Muscle of leg (tissue), 11 donors: ENCODE data around the gene APC. TPM values are rescaled to one million over a fixed set of nuclear protein-coding genes. Genes with fewer than 3 reads are reported as not detected.
"Not testable (repeated sequence)": the region's sequence is repeated elsewhere in the genome, so short reads cannot be mapped to it uniquely, and the experiment has no call there.

ENCODE experiments used
- DNase-seq: peaks from one replicate; pipeline ENCODE4 v3.0.0; 2013
- H3K27ac ChIP-seq: one replicate; pipeline ENCODE4 v1.5.1; 2013; ENCODE audit warnings: mild to moderate bottlenecking, low read length, control low read depth
- H3K27me3 ChIP-seq: one replicate; pipeline ENCODE4 v1.6.1; 2013; ENCODE audit warnings: low read length; ENCODE audit not compliant: control insufficient read depth, insufficient read depth
- H3K36me3 ChIP-seq: one replicate; pipeline ENCODE4 v1.6.1; 2013; ENCODE audit warnings: low read length; ENCODE audit not compliant: control insufficient read depth, insufficient read depth
- H3K4me1 ChIP-seq: one replicate; pipeline ENCODE4 v1.6.1; 2013; ENCODE audit warnings: low read length; ENCODE audit not compliant: control insufficient read depth, insufficient read depth
- H3K4me3 ChIP-seq: one replicate; pipeline ENCODE4 v1.5.1; 2013; ENCODE audit warnings: low read length, control low read depth
- H3K9me3 ChIP-seq: replicated peaks from 2 replicates; pipeline ENCODE4 v1.6.1; 2013; ENCODE audit warnings: low read depth, low read length; ENCODE audit not compliant: control insufficient read depth
- WGBS: methylation state at CpG from one replicate; pipeline ENCODE4 v1.1.5; 2013; ENCODE audit warnings: missing lambda C conversion rate; ENCODE audit not compliant: insufficient coverage; 5-methylcytosine and 5-hydroxymethylcytosine counted together
- polyA plus RNA-seq, 8 donors: library from polyadenylated mRNA; unstranded; fragments of 120-200 nt; gene quantifications; one replicate each; pipeline versions ENCODE4 v1.2.1 to v1.2.3, GENCODE V29; 2013; ENCODE audit warnings: inconsistent platforms in 1 of 8, low replicate concordance in 1 of 8; ENCODE audit not compliant: insufficient read length in 8 of 8, insufficient read depth in 1 of 8
- total RNA-seq: library from RNA; stranded (reverse); fragments of 120-200 nt; gene quantifications from one replicate; pipeline ENCODE4 v1.2.4, GENCODE V29; 2013

The APC gene
- total and polyA plus RNA-seq, 9 donors = 13.1 to 44.8 (median 26.3) TPM

DNA sequence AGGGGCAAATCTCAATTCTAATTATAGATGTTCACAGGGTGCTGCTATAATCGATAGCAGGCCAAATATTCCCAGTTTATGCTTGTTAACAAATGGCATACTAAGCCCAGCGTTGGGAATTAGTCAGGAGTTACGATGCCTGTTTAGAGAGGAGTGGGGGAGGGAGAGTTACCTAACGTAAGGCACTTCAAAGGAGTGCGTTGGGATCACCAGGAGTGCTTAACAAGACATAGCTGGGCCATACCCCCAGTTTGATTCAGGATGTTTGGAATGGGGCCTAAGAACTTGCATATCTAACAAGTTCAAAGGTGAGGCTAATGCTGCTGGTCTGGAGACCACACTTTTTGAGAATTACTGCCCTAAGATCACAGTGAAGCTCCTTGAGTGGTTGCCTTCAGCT is 108.9 kb downstream of the APC start:
- Histone ChIP-seq H3K27me3 (no peaks in the 10 kb centered on the region), H3K27ac (no peak overlapping the region), H3K4me3 (no peak overlapping the region), H3K4me1 (no peaks in the 10 kb centered on the region), H3K9me3 (no peaks in the 10 kb centered on the region), H3K36me3 (peaks cover 5% of the 10 kb centered on the region)
- no peak for DNase-seq
- 49% methylated on average over 4 of the region's 5 CpGs for WGBS

DNA sequence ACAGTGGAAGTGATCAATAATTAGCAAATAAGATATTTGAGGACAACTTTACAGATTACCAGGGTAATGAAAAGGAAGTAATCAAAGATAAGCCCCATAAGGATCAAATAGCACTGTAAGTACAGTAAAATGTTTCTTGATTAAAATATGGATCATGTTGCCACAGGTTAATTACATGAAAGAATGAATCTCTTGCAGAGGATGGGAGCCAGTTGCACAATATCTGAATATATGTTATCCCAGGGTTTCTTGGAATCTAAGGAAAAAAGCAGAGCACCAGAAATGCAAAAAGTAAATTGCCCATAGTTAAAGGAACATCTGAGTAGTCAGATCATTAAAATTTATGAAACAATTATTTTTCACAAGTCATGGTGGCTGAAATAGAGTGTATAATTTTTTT is 109.6 kb downstream of the APC start:
- no peaks in the 10 kb centered on the region for H3K27me3 ChIP-seq
- H3K27ac ChIP-seq = no peak overlapping the region
- H3K9me3 ChIP-seq = no peaks in the 10 kb centered on the region
- no peak overlapping the region for H3K4me3 ChIP-seq
- peaks cover 4% of the 10 kb centered on the region for H3K36me3 ChIP-seq
- DNase-seq = no peak
- no peaks in the 10 kb centered on the region for H3K4me1 ChIP-seq

DNA sequence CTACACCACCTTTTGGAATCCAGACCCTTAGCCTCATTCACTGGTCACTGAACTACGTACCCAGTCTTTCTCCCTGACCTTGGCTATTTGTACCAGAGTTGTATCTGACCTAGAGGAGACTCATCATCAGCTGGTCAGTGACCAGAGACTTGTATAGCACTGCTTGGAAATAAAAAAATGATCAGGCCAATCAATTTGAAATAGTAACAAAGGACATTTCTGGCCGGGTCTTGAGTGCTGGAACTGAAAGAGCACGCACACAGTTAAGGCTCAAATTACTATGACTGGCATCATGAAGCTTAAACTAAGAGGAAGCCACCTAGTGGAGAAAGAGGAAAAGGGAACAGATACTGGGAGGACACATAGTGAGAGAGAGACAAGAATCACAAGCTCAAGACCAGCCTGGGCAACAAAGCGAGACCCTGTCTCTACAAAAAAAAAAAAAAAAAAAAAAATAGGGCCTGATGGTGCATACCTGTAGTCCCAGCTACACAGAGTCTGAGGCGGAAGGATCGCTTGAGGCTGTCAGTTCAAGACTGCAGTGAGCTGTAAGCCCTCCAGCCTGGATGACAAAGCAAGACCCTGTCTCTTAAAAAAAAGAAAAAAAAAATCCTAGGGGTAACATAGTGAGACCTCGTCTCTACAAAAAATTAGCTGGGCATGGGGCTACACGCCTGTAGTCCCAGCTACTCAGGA is 110.6 kb downstream of the APC start:
- no peaks in the 10 kb centered on the region for H3K36me3 ChIP-seq
- H3K27ac ChIP-seq = no peak overlapping the region
- H3K4me1 ChIP-seq = no peaks in the 10 kb centered on the region
- no peaks in the 10 kb centered on the region for H3K9me3 ChIP-seq
- DNase-seq = peak; percentile 75
- no peak overlapping the region for H3K4me3 ChIP-seq
- 70% methylated on average over 3 of the region's 8 CpGs for WGBS
- no peaks in the 10 kb centered on the region for H3K27me3 ChIP-seq

DNA sequence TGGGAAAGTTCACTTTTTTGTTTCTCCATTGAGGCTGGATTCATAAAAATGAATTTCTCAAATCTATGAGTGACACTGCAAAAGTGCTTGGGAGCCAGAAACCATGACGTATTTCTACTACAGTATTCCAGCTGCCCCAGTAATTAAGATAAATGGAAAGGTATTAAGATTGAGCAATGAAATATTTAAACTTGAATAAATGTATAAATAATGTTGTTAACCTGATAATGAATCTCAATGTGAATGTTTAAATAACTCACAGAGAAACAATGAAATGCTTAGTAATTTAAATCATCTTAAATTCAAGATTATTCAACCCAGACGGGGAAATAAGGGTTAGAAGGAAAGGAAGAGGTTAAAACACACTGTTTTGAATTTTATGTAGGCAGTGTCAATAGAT is 112.2 kb downstream of the APC start:
- H3K4me1 ChIP-seq = no peaks in the 10 kb centered on the region
- H3K27me3 ChIP-seq = no peaks in the 10 kb centered on the region
- no peak overlapping the region for H3K27ac ChIP-seq
- no peaks in the 10 kb centered on the region for H3K36me3 ChIP-seq
- WGBS = no CpG with 5 or more reads among the region's 2 CpGs
- DNase-seq = no peak
- H3K9me3 ChIP-seq = peaks cover 2% of the 10 kb centered on the region
- no peak overlapping the region for H3K4me3 ChIP-seq

DNA sequence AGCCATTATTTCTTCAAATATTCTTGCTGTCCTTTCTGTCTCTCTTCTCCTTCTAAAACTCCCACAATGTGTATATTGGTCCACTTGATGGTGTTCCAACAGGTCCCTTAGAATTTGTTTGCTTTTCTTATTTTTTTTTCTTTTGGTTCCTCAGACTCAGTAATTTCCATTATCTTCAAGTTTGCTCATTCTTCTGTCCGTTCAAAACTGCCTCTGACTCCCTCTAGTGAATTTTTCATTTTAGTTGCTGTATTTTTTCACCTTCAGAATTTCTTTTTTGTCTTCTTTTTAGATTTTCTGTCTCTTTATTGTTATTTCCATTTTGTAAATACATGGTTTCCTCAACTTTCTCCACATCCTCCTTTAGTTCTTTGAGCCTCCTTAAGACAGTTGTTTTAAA is 117.0 kb downstream of the APC start:
- WGBS = no CpG with 5 or more reads among the region's 1 CpG
- Histone ChIP-seq H3K27me3 (no peaks in the 10 kb centered on the region), H3K4me1 (no peaks in the 10 kb centered on the region), H3K27ac (no peak overlapping the region), H3K9me3 (peaks cover 2% of the 10 kb centered on the region), H3K4me3 (no peak overlapping the region), H3K36me3 (no peaks in the 10 kb centered on the region)
- DNase-seq = no peak

DNA sequence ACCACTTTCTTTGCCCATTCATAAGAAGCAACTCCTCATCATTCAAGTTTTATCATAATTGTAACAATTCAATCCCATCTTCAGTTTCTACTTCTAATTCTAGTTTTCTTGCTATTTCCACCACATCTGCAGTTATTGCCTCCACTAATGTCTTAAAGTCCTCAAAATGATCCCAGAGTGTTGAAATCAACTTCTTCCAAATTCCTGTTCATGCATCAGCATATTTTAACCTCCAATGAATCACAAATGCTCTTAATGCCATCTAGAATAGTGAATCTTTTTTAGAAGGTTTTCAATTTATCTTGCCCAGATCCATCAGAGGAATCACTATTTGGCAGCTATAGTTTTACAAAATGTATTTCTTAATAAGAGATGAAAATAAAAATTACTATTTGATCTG is 120.2 kb downstream of the APC start:
- Histone ChIP-seq H3K9me3 (peaks cover 2% of the 10 kb centered on the region), H3K4me3 (no peak overlapping the region), H3K27ac (no peak overlapping the region), H3K36me3 (peaks cover under 1% of the 10 kb centered on the region), H3K27me3 (no peaks in the 10 kb centered on the region), H3K4me1 (peaks cover 12% of the 10 kb centered on the region)
- no peak for DNase-seq

DNA sequence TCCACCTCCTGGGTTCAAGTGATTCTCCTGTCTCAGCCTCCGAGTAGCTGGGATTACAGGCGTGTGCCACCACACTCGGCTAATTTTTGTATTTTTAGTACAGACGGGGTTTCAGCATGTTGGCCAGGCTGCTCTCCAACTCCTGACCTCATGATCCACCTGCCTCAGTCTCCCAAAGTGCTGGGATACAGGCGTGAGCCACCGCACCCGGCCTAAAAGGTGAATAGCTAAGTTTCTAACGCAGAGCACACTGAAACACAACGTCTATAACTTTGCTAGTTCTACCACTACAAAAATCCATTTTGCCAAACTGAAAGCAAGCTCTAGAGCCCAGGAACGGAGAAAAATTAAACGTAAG is 122.9 kb downstream of the APC start:
- H3K27me3 ChIP-seq, H3K36me3 ChIP-seq, DNase-seq, H3K9me3 ChIP-seq: not testable (repeated sequence)
- WGBS = 53% methylated on average over 3 of the region's 11 CpGs
- H3K27ac ChIP-seq = peak overlapping the region; percentile 91
- peak overlapping the region; percentile 97 for H3K4me3 ChIP-seq
- peaks cover 13% of the 10 kb centered on the region for H3K4me1 ChIP-seq

DNA sequence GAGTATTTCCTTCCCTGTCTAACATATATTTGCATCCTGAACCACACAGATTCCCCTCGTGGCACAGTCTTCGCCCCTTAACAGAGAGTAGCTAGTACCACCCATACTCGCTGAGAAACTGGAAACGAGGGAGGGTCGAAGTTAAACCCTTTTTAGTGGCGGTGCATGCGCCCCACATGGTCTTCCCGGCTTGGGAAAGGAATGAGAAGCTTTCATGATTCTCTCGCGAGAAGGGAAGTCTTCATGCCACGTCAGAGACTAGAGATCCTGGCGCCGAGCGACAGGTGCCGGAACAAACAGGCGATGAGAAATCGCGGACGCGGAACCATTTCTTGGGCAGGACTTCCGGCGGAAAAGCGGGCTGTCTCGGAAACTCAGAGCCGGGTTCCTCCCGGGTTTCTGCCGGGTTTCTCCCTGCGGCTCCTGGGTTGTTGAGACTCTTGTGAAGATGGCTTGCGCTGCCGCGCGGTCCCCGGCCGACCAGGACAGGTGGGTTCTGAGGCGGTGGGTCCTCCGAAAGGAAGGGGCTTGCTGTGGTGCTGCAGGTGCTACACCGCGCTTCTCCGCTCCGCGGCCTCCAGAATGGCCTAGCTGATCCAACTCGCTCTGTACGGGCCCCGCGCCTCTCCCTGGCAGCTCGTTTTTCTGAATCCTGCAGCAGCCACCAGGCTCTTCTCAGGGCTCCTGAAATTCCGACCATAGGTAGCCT is 123.4 kb downstream of the APC start, which contains the start of gene SRP19:
Gene SRP19 (plus strand): TSS at position 359 of the 709 bp plus-strand sequence. CDS start 90 bp downstream, at position 449.
- Histone ChIP-seq H3K27ac (peak within 1 kb of the TSS; percentile 91), H3K4me3 (peak within 1 kb of the TSS; percentile 97), H3K27me3 (no peaks in the 10 kb centered on the region), H3K9me3 (no peaks in the 10 kb centered on the region), H3K4me1 (peaks cover 13% of the 10 kb centered on the region), H3K36me3 (peaks cover 14% of the 10 kb centered on the region)
- WGBS = under 1% methylated on average over 43 of the region's 47 CpGs
- DNase-seq = peak; percentile 99

DNA sequence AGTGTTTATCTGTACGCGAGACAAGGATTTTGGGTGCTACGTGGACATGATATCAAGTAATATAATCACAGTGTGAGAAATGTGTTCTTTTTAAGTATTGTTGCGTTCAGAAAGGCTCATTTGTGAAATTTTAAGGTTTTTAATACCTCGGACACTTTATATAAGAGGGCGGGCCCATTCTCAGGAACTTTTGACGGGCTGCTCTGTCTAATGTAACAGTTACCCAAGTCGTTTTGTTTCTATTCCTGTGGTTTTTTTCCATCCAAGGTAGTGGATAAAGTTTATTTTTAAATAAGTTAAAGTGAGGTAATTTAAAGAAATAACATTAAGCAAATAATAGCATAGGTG is 123.9 kb downstream of the APC start:
- peaks cover 13% of the 10 kb centered on the region for H3K4me1 ChIP-seq
- H3K27ac ChIP-seq = peak overlapping the region; percentile 91
- H3K36me3 ChIP-seq = peaks cover 17% of the 10 kb centered on the region
- H3K27me3 ChIP-seq = no peaks in the 10 kb centered on the region
- DNase-seq = no peak
- H3K9me3 ChIP-seq = no peaks in the 10 kb centered on the region
- 0% methylated on average over 3 of the region's 8 CpGs for WGBS
- H3K4me3 ChIP-seq = peak overlapping the region; percentile 97

DNA sequence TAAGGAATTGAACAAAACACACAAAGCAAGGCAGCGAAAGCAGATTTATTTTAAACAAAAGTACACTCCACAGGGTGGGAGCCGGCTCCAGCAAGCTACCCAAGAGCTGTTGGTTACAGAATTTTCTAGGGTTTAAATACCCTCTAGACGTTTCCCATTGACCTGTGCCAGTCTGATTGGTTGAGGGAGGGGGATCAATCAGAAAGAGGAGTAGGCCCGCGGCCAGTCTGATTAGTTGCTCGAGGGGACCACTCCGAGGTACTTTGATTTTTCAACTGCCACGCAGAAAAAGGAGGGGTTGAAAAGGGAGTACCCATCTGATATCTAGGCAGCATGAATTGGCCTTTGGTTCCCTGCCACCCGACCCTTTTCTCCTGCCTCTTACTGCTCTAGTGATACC is 124.4 kb downstream of the APC start:
- no peaks in the 10 kb centered on the region for H3K9me3 ChIP-seq
- DNase-seq = no peak
- no peaks in the 10 kb centered on the region for H3K27me3 ChIP-seq
- peaks cover 17% of the 10 kb centered on the region for H3K36me3 ChIP-seq
- no peak overlapping the region for H3K27ac ChIP-seq
- peak overlapping the region; percentile 97 for H3K4me3 ChIP-seq
- peaks cover 13% of the 10 kb centered on the region for H3K4me1 ChIP-seq
- WGBS = 80% methylated on average over 4 of the region's 9 CpGs
